Lower leg skin (tissue), 3 donors: ENCODE data around the gene PPP1R9B.

Experiments used
- CTCF ChIP-seq, 3 donors: fragments of 450-650 bp; IDR thresholded peaks; one replicate each; pipeline ENCODE4 v1.5.1; 2016; ENCODE audit warnings: antibody characterized with exemption in 3 of 3, mild to moderate bottlenecking in 3 of 3, moderate library complexity in 2 of 3
- POLR2A ChIP-seq, 2 donors: fragments of 450-650 bp; IDR thresholded peaks; one replicate each; pipeline ENCODE4 v1.6.1; 2016 to 2017; ENCODE audit warnings: antibody characterized with exemption in 2 of 2, mild to moderate bottlenecking in 1 of 2, moderate library complexity in 1 of 2

- TF ChIP-seq POLR2A (IDR thresholded peaks at IDR 0.05) (no peak), CTCF (IDR thresholded peaks at IDR 0.05) (no peak)
These were observed 14.6 kb upstream of the PPP1R9B start for GRCh38 chr17:50165066-50165465.
